Measurements from ENCODE around the gene TLNRD1.

Gene TLNRD1

DNA sequence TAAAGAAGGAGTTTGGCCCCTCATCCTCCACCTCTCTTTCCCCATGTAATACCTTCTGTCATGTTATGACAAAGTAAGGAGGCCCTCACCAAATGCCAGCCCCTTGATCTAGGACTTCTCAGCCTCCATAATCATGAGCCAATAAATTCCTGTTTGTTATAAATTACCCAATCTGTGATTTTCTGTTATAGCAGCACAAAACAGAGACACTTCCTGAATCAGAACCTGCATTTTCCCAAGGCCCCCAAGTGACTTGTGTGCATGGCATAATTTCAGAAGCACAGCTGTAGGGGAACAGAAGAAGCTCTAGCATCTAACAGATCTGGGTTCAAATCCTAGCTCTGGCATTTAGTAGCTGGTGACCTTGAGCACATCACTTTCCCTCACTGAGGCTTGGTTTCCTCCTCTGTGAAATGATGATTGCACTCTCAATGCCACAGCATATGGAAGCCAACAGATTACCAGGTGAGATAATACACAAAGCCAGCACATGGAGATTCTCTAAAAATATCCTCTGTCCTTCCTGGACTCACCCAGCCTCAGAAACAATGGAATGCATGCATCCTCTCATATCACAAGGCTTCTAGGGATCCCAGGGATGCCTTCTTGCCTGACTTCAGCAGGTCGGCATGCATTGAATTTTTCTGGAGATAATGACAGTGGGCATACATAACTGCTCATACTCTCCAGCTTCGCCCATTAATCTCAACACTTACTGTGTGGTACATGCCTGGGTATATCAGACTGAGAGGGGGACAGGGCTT lies 26.3 kb downstream of the TLNRD1 start:
- Histone ChIP-seq H3K27ac (no peak overlapping the region), H3K4me3 (no peak overlapping the region)
- TF ChIP-seq, protein P1, sequence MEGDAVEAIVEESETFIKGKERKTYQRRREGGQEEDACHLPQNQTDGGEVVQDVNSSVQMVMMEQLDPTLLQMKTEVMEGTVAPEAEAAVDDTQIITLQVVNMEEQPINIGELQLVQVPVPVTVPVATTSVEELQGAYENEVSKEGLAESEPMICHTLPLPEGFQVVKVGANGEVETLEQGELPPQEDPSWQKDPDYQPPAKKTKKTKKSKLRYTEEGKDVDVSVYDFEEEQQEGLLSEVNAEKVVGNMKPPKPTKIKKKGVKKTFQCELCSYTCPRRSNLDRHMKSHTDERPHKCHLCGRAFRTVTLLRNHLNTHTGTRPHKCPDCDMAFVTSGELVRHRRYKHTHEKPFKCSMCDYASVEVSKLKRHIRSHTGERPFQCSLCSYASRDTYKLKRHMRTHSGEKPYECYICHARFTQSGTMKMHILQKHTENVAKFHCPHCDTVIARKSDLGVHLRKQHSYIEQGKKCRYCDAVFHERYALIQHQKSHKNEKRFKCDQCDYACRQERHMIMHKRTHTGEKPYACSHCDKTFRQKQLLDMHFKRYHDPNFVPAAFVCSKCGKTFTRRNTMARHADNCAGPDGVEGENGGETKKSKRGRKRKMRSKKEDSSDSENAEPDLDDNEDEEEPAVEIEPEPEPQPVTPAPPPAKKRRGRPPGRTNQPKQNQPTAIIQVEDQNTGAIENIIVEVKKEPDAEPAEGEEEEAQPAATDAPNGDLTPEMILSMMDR (IDR thresholded peaks at IDR 0.05): no peak
- DNase-seq (ENCODE audit: low spot score): no peak

DNA sequence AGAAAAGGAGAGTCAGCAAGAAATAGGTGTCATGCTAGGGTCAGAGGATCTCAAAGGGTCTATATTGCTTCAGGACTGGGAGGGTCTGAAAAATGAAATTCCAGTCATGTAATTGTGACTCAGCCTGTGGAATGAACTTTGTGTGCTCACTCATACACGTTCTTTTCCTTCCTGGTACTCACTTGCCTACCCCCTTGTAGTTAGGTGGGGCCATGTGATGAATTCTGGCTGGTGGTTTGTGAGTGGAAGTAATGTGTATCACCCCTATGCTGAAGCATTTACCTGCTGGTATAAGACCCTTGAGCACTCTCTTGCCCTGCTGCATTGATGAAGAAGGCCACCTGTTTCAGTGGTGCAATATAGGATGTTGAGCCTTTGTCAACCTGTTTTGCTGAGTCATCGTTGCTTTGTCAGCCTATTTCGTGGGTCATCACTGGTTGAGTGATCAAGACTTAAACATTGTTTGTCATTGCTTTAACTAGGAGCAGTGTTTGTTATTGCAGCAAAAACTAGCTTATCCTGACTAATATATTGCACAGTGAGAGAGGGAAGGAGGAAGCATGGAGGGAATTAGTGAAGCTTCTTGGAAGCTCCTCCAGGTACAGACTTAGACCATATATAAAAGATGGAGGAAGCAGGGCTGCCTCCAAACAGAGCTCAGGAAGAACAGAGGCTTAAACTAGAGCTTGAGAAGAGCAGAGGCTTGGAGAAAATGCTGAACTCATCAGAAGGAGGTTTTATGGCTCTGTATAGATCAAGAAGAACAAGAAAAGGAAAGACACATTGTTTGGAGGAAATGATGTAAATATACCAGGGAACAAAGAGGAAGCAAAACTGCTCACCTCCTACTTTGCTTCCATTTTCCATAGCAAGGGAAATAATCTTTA lies 28.9 kb downstream of the TLNRD1 start:
- no peak overlapping the region for H3K4me3 ChIP-seq
- H3K27ac ChIP-seq: peak overlapping the region in 1 of 2 donors; percentile 66
- no peak for DNase-seq (ENCODE audit: low spot score)
- TF ChIP-seq, protein P1 (IDR thresholded peaks at IDR 0.05): no peak

DNA sequence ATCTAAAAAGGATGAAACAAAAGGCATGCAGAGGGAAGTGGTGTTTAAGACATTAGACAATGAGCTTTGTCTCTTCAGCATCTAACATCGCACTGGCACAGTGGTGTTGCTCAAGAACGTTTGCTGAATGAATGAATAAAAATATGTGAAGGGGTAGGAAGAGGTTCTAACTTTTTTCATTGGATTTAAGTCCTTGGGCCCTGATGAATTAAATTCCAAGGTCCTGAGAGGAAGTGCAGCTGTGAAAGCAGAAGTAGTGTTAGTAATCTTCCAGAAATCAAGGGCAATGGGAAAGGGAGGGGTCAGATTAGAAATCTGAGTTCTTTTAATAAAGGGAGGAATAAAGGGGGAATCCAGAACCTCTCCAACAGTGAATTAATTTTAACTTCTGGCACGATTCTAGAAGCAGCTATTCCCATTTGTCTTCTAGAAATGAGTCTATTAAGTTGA lies 29.6 kb downstream of the TLNRD1 start:
- no peak for DNase-seq (ENCODE audit: low spot score)
- H3K4me3 ChIP-seq: no peak overlapping the region
- TF ChIP-seq, protein P1 (IDR thresholded peaks at IDR 0.05): no peak
- H3K27ac ChIP-seq: peak overlapping the region in 1 of 2 donors; percentile 57

DNA sequence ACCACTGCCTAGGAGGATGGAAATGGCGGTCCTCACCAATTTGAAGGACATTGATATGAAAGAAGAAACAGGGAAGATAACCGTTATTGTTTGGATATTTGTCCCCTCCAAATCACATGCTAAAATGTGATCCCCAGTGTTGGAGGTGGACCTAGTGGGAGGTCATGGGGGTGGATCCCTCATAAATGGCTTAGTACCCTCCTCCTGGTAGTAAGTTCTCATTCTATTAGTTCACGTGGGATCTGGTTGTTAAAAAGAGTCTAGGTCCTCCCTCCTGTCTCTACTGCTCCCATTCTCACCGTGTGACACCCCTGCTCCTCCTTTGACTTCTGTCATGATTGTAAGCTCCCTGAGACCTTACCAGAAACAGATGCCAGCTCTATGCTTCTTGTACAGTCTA lies 30.5 kb downstream of the TLNRD1 start:
- no peak for DNase-seq (ENCODE audit: low spot score)
- TF ChIP-seq, protein P1 (IDR thresholded peaks at IDR 0.05): no peak
- H3K27ac ChIP-seq: peak overlapping the region in 1 of 2 donors; percentile 57
- no peak overlapping the region for H3K4me3 ChIP-seq

DNA sequence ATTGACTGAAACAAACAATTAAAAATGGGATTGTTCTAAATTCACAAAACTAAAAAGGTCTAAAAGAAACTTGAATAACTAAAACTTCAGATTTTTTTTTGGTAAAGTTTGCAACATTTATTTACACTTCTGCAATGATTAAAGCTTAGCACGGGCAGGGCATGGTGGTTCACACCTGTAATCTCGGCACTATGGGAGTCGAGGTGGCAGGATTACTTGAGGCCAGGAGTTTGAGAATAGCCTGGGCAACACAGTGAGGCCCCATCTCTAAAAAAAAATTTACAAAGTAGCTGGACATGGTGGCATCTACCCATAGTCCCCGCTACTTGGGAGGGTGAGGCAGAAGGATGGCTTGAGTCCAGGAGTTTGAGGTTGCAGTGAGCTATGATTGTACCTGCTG lies 31.6 kb downstream of the TLNRD1 start:
- H3K27ac ChIP-seq: no peak overlapping the region
- TF ChIP-seq, protein P1 (IDR thresholded peaks at IDR 0.05): no peak
- no peak for DNase-seq (ENCODE audit: low spot score)
- no peak overlapping the region for H3K4me3 ChIP-seq

DNA sequence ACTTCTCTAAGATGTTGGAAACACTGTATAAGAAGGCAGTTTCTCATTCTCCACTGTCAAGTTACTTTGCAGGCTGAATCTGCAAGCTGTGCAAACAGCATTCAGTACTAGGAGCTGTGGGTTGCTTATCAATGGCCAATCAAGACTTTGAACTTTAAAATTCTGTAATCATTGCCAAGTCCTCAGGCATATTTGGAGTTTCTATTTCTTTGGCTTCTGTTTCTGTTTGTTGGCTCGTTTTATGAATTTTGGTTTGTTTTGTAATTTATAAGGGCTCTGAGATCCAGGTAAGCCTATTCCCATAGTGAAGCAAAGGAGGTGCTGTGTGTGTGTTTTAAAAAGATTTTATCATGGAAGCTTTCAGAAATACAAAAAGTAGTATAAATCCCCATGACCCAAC lies 32.1 kb downstream of the TLNRD1 start:
- H3K27ac ChIP-seq: no peak overlapping the region
- no peak for DNase-seq (ENCODE audit: low spot score)
- no peak overlapping the region for H3K4me3 ChIP-seq
- TF ChIP-seq, protein P1 (IDR thresholded peaks at IDR 0.05): no peak

Data from coronary artery (tissue), 2 donors.